Endothelial cell of umbilical vein (primary cell): Measurements from ENCODE around the gene DARS2. TPM values are rescaled to one million over a fixed set of nuclear protein-coding genes. Genes with fewer than 3 reads are reported as not detected.

ENCODE experiments used
- BruUV-seq: library from RNA; stranded (reverse); fragments of 400-500 nt; replicated peaks from 2 replicates; lab custom pipeline; 2021; lab: Mats Ljungman, UMichigan
- CTCF ChIA-PET: fragments of 300-600, 350-600 bp; sonication (Branson Sonifier 250); formaldehyde crosslinking; loops from one replicate; lab custom pipeline; 2021; ENCODE audit warnings: antibody characterized with exemption, inconsistent platforms; lab: Charles Lee
- POLR2A ChIA-PET: fragments of 300-600, 350-600 bp; sonication (Branson Sonifier 250); formaldehyde crosslinking; loops from one replicate; lab custom pipeline; 2021; ENCODE audit warnings: antibody characterized with exemption, inconsistent platforms; lab: Charles Lee
- DNase-seq: peaks from one replicate; pipeline ENCODE4 v3.0.0-alpha.2; 2011; ENCODE audit warnings: low read depth, low spot score
- FAIRE-seq: peaks from 2 replicates; lab custom pipeline; 2011; peaks lifted over from hg19 to GRCh38; lab: Jason Lieb, UNC
- H2AFZ ChIP-seq: 2 replicates; pipeline ENCODE4 v1.6.0; 2012; ENCODE audit warnings: low read depth, low read length, control low read depth, inconsistent platforms
- H3K27ac ChIP-seq: 2 replicates; pipeline ENCODE4 v1.5.1; 2011; ENCODE audit warnings: low read depth, mild to moderate bottlenecking, control low read depth, low read length, moderate library complexity; ENCODE audit not compliant: insufficient read depth
- H3K27me3 ChIP-seq, 2 experiments: 2 replicates each; pipeline versions ENCODE4 v1.6.0 to v1.6.1; 2011; ENCODE audit warnings: low read length in 2 of 2, mixed read lengths in 1 of 2; ENCODE audit not compliant: control insufficient read depth in 2 of 2, insufficient read depth in 2 of 2
- H3K36me3 ChIP-seq, 2 experiments: 2 replicates in 1 of 2; 3 replicates in 1 of 2; pipeline ENCODE4 v1.5.1; 2011; ENCODE audit warnings: low read length in 2 of 2, mild to moderate bottlenecking in 1 of 2, moderate library complexity in 1 of 2; ENCODE audit not compliant: control insufficient read depth in 2 of 2, insufficient read depth in 2 of 2; ENCODE audit errors: extremely low read depth in 1 of 2
- H3K4me1 ChIP-seq: 3 replicates; pipeline ENCODE4 v1.5.1; 2011; ENCODE audit warnings: mild to moderate bottlenecking, low read length; ENCODE audit not compliant: control insufficient read depth, insufficient read depth; ENCODE audit errors: extremely low read depth
- H3K4me2 ChIP-seq: 2 replicates; pipeline ENCODE4 v1.6.1; 2011; ENCODE audit warnings: low read length, control low read depth, mixed read lengths; ENCODE audit not compliant: insufficient read depth
- H3K4me3 ChIP-seq, 3 experiments: fragments of 200-600 bp in 1 of 3; sonication (generic), shearing (Covaris generic) in 1 of 3; replicated peaks in 1 of 3; 2 replicates each; pipeline ENCODE4 v1.5.1; 2011 to 2016; ENCODE audit warnings: control low read depth in 3 of 3, low read length in 3 of 3, mild to moderate bottlenecking in 2 of 3, inconsistent platforms in 1 of 3, low read depth in 1 of 3, moderate library complexity in 1 of 3; ENCODE audit not compliant: insufficient read depth in 1 of 3
- H3K79me2 ChIP-seq: 2 replicates; pipeline ENCODE4 v1.6.0; 2012; ENCODE audit warnings: low read length, inconsistent platforms; ENCODE audit not compliant: control insufficient read depth, insufficient read depth
- H3K9ac ChIP-seq: replicated peaks from 2 replicates; pipeline ENCODE3; 2011; ENCODE audit warnings: low read length, control low read depth; ENCODE audit not compliant: insufficient read depth; ENCODE audit errors: extremely low read depth
- H3K9me1 ChIP-seq: replicated peaks from 3 replicates; pipeline ENCODE4 v1.6.0; 2011; ENCODE audit warnings: mild to moderate bottlenecking, low read length; ENCODE audit not compliant: control insufficient read depth, insufficient read depth; ENCODE audit errors: extremely low read depth
- H3K9me3 ChIP-seq: replicated peaks from 2 replicates; pipeline ENCODE4 v1.5.1; 2012; ENCODE audit warnings: low read length, inconsistent platforms; ENCODE audit not compliant: control insufficient read depth, insufficient read depth
- H4K20me1 ChIP-seq: replicated peaks from 2 replicates; pipeline ENCODE3; 2011; ENCODE audit warnings: mild to moderate bottlenecking, low read length; ENCODE audit not compliant: control insufficient read depth, insufficient read depth; ENCODE audit errors: extremely low read depth
- EZH2 ChIP-seq: IDR thresholded peaks from 2 replicates; pipeline ENCODE4 v1.6.1; 2012; ENCODE audit warnings: borderline replicate concordance, low read depth, mild to moderate bottlenecking, moderate library complexity, low read length, inconsistent platforms; ENCODE audit not compliant: severe bottlenecking
- FOS ChIP-seq: IDR thresholded peaks from 2 replicates; pipeline ENCODE4 v1.6.1; 2011; ENCODE audit warnings: mild to moderate bottlenecking, low read length, moderate library complexity, borderline replicate concordance; ENCODE audit not compliant: insufficient read depth
- POLR2A ChIP-seq: IDR thresholded peaks from 2 replicates; pipeline ENCODE4 v1.6.1; 2012; ENCODE audit warnings: low read depth, mild to moderate bottlenecking, control low read depth, low read length
- POLR2AphosphoS5 ChIP-seq: IDR thresholded peaks from 2 replicates; pipeline ENCODE4 v1.6.1; 2012; ENCODE audit warnings: low read depth, mild to moderate bottlenecking, control low read depth, low read length, moderate library complexity; ENCODE audit not compliant: insufficient read depth
- dilution Hi-C: fragments of 300-500 bp; cut with MboI; formaldehyde crosslinking; loops from one replicate; pipeline ENCODE4 v1.15.0; 2019; ENCODE audit warnings: low sequenced_read_pairs; ENCODE audit not compliant: extremely low pct_ligation_motif_present
- intact Hi-C: fragments of 100-400 bp; cut with micrococcal nuclease; formaldehyde crosslinking; loops from one replicate; pipeline ENCODE4 v1.10.0; 2022
- polyA plus RNA-seq, 4 experiments: library from polyadenylated mRNA; depleted of rRNA in 3 of 4; stranded (reverse) in 3 of 4; unstranded in 1 of 4; fragments of >200 nt; gene quantifications; 2 replicates each; pipeline versions ENCODE4 v1.2.1 to v1.2.3, GENCODE V29; 2011 to 2012; ENCODE audit warnings: missing spikeins in 1 of 4
- total RNA-seq: library from RNA; stranded (reverse); gene quantifications from 2 replicates; pipeline ENCODE4 v1.2.3, GENCODE V29; 2021
- TF ChIP-seq, protein P1 (sequence below), 2 donors: IDR thresholded peaks; 1 replicate in 1 of 2; 2 replicates in 1 of 2; pipeline ENCODE4 v1.5.1; 2011; ENCODE audit warnings: low read length in 2 of 2, mild to moderate bottlenecking in 2 of 2, moderate library complexity in 2 of 2, control low read depth in 1 of 2, inconsistent platforms in 1 of 2, low read depth in 1 of 2; ENCODE audit not compliant: insufficient read depth in 1 of 2; ENCODE audit errors: extremely low read depth in 1 of 2

DARS2 gene
- total and polyA plus RNA-seq, 2 donors (not counting 3 experiments of a cell fraction or from before 2014, with no cell fraction given), result 17.4 to 33.6 TPM

DNA sequence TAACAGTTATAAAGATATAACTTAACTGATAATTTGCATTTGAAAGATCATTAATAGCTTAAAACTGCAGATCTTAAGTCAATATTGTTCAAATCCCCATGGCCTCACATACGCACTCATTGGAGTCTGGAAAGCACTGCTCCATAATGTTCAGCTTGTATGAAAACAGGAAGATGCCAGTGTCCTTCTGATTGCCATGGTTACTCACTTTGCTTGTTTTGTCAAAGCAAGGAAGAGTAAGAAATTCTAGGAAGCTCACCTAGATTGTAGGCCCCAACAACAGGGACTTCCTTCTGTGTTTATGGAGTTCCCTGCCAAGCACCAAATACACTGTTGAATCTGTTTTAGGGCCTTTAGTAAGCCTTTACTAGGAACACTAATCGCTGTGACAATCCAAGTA, 32.4 kb downstream of the DARS2 start:
- TF ChIP-seq EZH2, result no peak
- peak; percentile 34 for TF ChIP-seq POLR2A
- intact Hi-C loops (no loop called here), dilution Hi-C loops (no loop called here)
- no peak overlapping the region for H3K27ac ChIP-seq
- no peaks in the 10 kb centered on the region for H3K27me3 ChIP-seq
- no peaks in the 10 kb centered on the region for H3K9me3 ChIP-seq
- H3K4me1 ChIP-seq, result peaks cover 15% of the 10 kb centered on the region
- no TSS peak for BruUV-seq
- no peak overlapping the region for H2AFZ ChIP-seq
- no peaks in the 10 kb centered on the region for H3K9me1 ChIP-seq
- ChIA-PET POLR2A (interaction anchor here (2.2 kb wide), 1 partner anchor 11 kb away, joined by 5 read pairs; the partner anchor contains the start of gene ZBTB37), CTCF (no interaction called here)
- peaks cover 0 to 10% of the 10 kb centered on the region in 2 experiments for H3K36me3 ChIP-seq
- H4K20me1 ChIP-seq, result no peaks in the 10 kb centered on the region
- FAIRE-seq (no peak), DNase-seq (peak; percentile 57)
- no peaks in the 10 kb centered on the region for H3K79me2 ChIP-seq
- no peak overlapping the region for H3K4me2 ChIP-seq
- H3K9ac ChIP-seq, result no peak overlapping the region
- H3K4me3 ChIP-seq, result no peak overlapping the region

GRCh38 chr1:173857363-173857917, 33.0 kb downstream of the DARS2 start:
- Histone ChIP-seq H3K4me3 (no peak overlapping the region), H3K79me2 (no peaks in the 10 kb centered on the region), H3K9me3 (no peaks in the 10 kb centered on the region), H3K4me1 (peaks cover 15% of the 10 kb centered on the region), H3K27me3 (no peaks in the 10 kb centered on the region), H3K9ac (no peak overlapping the region), H3K4me2 (no peak overlapping the region), H2AFZ (no peak overlapping the region), H3K36me3 (peaks cover 0 to 10% of the 10 kb centered on the region in 2 experiments), H3K27ac (no peak overlapping the region), H3K9me1 (no peaks in the 10 kb centered on the region), H4K20me1 (no peaks in the 10 kb centered on the region)
- ChIA-PET POLR2A (interaction anchor here (2.2 kb wide), 1 partner anchor 11 kb away, joined by 5 read pairs; the partner anchor contains the start of gene ZBTB37), CTCF (interaction anchor here (0.6 kb wide), 1 partner anchor 169 kb away, joined by 3 read pairs; no protein-coding TSS in a partner anchor)
- BruUV-seq, result no TSS peak
- TF ChIP-seq FOS (no peak), POLR2AphosphoS5 (peak; percentile 16), POLR2A (peak; percentile 14)
- TF ChIP-seq, protein P1, sequence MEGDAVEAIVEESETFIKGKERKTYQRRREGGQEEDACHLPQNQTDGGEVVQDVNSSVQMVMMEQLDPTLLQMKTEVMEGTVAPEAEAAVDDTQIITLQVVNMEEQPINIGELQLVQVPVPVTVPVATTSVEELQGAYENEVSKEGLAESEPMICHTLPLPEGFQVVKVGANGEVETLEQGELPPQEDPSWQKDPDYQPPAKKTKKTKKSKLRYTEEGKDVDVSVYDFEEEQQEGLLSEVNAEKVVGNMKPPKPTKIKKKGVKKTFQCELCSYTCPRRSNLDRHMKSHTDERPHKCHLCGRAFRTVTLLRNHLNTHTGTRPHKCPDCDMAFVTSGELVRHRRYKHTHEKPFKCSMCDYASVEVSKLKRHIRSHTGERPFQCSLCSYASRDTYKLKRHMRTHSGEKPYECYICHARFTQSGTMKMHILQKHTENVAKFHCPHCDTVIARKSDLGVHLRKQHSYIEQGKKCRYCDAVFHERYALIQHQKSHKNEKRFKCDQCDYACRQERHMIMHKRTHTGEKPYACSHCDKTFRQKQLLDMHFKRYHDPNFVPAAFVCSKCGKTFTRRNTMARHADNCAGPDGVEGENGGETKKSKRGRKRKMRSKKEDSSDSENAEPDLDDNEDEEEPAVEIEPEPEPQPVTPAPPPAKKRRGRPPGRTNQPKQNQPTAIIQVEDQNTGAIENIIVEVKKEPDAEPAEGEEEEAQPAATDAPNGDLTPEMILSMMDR (IDR thresholded peaks at IDR 0.05; ENCODE audit: extremely low read depth in 1 of 2, insufficient read depth in 1 of 2, low read depth in 1 of 2, low read length in 2 of 2), result no peak
- no peak for FAIRE-seq
- no peak for DNase-seq
- dilution Hi-C loops (no loop called here), intact Hi-C loops (no loop called here)
